T follicular helper cell (primary cell): ENCODE data around the gene YJU2.
"Not testable (repeated sequence)": the region's sequence is repeated elsewhere in the genome, so short reads cannot be mapped to it uniquely, and the experiment has no call there.

ENCODE experiments used
- DNase-seq: peaks from one replicate; pipeline ENCODE4 v3.0.0-alpha.2; 2020; ENCODE audit warnings: low read depth

The YJU2 gene

DNA sequence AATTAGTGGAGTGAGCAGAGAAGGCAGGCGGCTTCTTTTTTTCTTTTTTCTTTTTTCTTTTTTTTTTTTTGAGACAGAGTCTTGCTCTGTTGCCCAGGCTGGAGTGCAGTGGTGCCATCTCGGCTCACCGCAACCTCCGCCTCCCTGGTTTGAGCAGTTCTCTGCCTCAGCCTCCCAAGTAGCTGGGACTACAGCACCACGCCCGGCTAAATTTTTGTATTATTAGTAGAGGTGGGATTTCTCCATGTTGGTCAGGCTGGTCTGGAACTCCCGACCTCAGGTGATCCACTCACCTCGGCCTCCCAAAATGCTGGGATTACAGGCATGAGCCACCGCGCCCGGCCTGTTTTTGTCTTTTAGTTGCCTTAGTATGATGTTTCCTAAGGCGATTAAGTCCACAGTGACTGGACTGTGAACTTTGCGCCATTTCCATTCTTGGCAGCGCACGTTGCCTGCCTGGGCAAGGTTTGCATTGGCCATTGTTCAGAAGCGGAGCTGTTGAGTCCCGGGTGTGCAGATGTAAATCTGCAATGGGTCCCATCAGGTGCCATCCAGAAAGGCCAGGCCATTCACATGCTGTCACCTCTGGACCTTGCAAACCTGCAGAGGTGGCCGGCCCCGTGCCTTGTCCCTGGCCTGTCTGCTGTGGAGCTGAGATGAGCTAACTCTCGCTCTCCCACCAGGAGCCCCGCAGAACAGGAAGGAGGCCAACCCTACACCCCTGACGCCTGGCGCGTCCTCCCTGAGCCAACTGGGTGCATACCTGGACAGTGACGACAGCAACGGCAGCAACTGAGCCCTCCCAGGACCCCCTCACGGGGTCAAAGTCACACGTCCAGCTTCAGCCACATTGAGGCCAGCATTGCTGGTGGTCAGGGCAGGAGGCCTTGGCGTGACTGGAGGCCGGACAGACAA lies 21.3 kb downstream of the YJU2 start:
- no peak for DNase-seq

DNA sequence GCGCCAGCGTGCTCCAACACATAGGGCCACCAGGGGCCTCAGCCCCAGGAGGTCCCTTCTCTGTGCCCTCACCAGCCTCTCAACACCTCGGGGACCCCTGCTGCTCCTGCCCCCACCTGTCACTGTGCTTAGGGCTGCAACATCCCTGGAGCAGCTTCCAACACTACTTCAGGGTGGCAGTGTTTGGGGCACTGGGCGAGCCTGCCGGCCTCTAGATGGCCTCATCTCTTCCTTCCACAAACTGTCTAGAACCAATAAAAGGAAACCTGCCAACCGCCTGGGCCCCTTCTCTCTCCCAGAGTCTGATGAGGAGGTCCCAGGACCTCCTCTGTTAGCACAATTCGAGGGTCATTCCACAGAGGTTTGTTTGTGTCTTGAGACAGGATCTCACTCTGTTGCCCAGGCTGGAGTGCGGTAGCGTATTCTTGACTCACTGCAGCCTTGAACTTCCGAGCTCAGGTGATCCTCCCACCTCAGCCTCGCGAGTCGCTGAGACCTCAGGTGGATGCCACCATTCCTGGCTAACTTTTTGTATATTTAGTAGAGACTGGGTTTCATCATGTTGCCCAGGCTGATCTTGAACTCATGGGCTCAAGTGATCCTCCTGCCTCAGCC lies 22.0 kb downstream of the YJU2 start:
- no peak for DNase-seq

DNA sequence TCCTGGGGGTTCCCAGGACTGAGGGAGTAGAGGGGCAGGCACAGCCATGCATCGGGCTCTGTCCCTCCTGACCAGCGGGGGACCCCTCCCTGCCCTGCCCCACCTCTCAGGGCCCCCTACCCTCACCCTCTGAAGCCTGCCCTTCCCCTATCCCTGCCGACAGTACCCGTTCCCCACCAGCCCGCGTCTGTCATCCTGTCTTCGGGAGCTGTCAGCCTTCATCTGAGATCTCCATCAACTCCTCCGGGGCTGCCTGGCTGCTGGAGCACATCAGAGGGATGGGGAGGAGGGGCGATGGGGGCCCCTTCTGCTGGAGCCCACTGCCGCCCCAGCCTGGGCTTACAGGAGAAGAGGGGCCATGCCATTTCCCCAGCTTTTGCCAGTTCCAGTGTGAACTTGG lies 26.0 kb downstream of the YJU2 start:
- no peak for DNase-seq

DNA sequence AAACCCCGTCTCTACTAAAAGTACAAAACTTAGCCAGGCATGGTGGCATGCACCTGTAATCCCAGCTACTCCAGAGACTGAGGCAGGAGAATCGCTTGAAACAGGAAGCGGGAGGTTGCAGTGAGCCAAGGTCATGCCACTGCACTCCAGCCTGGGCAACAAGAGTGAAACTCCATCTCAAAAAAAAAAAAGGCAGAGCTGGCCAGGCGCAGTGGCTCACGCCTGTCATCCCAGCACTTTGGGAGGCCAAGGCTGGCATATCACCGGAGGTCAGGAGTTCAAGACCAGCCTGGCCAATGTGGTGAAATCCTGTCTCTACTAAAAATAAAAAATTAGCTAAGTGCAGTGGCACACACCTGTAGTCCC lies 27.4 kb downstream of the YJU2 start:
- DNase-seq, result not testable (repeated sequence)

DNA sequence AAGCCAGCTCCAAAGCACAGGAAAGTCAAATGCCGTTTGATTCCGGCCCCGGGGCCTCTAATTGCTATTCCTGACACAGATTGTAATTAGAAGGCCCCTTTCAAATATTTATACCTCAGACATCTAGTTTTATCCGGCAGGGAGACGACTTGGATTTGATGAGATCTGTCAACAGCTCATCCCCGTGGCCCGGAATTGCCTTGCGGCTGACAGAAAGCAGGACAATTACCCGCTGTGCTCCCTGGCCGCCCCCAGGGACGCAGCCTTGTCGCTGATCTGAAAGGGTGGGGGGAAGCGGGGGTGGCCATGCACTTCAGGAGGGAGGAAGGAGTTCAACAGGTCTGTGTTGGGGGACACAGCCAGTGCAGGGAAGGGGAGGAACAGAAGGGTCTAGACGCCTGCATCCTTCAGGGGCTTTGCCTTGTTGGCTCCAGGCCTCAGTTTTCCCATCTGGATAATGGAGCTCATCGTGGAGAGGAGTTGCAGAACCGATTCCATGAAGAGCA lies 30.4 kb downstream of the YJU2 start:
- no peak for DNase-seq

DNA sequence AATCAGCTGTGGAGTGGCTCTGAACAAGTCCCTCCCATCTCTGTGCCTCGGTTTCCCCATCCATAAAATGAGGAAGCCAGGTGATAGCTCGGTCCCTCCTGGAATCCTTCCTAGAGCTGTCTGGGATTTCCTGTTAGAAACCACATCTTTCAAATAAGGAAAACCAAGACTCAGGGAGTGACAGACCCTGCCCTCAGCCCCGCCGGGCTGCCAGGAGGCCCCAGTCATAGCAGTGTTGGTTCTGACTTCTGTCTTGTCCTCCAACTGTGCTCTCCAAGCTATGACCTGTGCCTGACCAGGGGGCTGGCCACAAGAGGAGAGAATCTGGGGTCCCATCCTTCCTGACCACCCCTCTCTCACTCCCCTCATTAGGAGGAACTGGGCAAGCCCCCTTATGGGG lies 31.1 kb downstream of the YJU2 start:
- no peak for DNase-seq

DNA sequence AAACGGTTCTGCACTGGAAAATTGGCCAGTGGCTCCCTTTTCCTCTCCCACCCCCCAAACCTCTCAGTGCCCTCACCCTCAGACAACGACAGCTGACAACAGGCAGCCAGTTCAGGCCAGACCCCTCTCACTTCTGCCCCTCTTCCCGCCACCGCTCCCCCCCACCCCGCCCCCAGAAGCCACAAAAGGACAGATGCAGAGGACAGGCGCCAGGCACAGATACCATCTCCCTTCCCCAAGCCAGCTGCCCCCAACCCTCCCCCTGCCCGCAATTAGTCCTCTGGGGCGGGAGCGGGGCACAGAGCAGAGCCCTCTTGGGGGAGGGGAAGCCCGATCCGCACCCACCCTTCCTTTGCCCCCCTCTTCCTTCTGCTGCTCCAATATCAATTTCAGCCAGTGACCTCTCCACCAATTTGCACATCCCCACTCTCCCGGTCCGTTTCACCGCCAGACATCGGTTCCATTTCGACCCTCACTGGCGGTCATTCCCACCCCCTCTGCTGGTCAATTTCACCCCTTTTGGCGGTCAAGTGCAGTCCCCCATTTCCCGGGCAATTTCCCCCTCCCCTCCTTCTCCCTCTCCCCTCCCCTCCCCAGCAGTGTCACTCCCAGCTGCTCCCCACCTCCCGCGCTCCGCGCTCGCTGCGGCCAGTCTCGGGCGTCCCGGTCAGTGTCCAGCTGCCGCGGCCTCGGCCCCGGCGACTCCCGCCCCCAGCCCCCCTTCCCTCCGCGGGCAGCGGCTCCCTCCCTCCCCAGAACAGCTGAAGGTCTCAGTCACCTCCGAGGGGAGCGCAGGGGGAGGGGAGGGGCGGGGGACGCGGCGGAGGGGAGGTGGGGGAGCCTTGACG lies 31.8 kb downstream of the YJU2 start, which contains the start of gene SHD:
Gene SHD, plus strand, starts transcription at position 848 of the 848 bp plus-strand sequence. CDS start 798 bp downstream, outside the sequence.
- DNase-seq, result no peak

DNA sequence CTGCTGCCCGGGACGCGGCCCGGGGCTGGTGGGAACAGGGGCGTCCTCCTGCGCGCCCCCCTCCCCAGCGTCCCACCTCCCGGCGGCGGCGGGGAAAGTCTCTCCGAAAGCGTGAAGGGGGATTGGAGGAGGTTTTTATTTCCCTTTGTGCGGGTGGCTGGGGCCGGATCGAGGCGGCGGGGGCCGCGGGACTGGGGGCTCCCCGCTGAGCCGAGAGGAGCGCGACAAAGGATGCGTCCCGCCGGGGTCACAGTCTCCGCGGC lies 32.3 kb downstream of the YJU2 start:
- no peak for DNase-seq

DNA sequence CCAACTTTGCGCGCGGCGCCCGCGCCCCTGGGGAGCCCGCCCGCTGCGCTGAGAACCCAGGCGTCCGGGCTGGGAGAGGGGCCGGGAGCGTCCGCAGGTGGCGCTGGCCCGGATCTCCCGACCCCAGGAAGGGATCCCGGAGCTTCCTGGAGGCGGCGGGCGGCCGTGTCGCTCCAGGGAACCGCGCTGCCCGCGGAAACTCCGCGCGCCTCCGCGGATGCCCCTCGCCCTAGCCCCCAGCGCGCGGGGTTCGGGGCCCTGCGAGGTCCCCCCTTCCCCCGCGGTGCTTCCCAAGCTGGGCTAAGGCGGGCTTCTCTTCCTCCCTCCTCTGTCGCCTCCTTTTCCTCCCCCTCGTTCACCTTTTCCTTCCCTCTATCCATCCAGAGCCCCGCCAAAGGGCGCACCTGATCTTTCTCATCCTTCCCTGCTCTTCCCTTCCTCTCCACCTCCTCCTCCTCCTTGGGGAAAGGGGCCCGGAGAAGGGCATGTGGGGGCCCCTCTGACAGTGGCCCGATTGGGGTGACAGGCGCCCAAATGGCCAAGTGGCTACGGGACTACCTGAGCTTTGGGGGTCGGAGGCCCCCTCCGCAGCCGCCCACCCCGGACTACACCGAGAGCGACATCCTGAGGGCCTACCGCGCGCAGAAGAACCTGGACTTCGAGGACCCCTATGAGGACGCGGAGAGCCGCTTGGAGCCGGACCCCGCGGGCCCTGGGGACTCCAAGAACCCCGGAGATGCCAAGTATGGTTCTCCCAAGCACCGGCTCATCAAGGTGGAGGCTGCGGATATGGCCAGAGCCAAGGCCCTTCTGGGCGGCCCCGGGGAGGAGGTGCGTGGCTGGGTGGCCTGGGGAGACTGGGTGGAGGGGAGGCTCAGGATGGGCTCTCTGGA lies 32.9 kb downstream of the YJU2 start:
- no peak for DNase-seq

DNA sequence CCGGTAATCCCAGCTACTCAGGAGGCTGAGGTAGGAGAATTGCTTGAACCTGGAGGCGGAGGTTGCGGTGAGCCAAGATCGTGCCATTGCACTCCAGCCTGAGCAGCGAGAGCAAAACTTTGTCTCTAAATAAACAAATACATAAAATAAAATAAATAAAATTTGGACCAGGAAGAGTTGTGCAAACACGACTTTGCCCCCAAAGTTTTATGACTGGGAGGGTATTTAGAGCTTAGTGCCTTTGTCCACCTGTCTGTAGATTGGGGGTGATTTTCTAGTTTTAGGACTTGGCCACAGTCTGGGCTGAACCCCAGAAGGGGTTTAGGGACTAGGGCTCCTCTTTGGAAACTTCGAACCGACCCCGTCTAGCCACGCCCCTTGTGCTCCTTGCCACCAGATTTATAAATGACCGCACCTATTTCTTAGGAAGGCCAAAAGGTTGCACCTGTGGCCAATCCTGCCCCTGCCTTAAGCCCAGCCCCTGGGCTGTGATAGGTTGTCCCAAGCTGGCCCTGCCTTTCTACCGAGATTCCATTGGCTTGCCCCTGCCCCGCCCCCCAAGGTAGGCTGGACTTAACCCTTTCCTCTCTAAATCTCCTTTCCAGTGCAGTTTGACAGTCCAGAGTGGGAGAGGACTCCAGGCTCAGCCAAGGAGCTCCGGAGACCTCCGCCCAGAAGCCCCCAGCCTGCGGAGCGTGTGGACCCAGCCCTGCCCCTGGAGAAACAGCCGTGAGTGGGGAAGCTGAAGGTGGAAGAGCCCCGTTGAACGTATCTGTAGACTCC lies 37.5 kb downstream of the YJU2 start:
- no peak for DNase-seq

DNA sequence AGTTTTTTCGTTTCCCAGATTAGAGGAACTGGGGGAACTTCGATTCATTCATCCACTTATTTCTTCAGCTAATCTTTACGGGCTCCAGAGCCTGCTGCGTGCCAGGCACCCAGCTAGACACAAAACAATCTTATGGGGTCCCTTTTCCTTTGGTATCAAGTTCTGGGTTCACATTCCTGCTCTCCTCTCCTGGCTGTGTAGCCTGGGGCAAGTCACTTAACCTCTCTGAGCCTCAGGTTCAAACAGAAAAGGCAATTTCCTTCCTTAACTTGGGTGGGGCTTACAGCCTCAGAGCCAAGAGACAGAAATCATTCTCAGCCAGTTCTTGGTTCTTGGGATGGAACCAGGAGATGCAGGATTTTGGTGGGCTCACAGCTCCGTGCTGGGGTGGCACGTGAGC lies 38.1 kb downstream of the YJU2 start:
- no peak for DNase-seq

DNA sequence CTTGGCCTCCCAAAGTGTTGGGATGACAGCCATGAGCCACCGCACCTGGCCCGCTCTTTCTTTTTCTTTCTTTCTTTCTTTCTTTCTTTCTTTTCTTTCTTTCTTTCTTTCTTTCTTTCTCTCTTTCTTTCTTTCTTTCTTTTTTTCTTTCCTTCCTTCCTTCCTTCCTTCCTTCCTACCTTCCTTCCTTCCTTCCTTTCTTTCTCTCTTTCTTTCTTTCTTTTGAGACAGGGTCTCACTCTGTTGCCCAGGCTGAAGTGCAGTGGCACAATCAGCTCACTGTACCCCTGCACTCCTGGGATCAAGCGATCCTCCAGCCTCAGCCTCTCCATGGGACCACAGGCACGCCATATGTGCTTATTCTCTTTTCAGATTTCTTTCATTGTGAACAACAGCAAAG lies 39.3 kb downstream of the YJU2 start:
- DNase-seq, result not testable (repeated sequence)

DNA sequence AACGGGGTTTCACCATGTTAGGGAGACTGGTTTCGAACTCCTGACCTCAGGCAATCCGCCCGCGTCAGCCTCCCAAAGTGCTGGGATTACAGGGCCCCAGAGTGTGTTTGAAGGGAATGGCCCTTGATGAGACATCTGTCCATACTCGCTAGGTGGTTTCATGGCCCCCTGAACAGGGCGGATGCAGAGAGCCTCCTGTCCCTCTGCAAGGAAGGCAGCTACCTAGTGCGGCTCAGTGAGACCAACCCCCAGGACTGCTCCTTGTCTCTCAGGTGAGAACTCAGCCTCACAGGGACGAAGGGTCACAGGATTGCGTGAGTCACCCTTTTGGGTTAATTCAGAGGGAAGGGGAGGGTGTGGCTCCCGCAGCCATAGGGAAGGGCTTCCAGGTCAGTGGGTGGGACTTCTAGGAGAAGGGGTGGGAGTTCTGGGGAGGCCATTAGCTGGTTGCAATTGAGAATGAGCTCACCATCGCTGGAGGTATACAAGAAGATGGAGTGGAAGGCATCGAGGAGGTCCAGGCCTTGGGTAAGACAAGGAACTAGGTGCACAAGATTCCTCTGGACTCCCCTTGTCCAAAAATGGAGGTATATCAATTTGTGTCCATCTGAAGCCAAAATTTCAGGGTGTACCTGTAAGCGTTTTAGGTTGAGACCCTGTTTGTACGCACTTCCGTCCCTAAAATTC lies 41.4 kb downstream of the YJU2 start:
- no peak for DNase-seq

DNA sequence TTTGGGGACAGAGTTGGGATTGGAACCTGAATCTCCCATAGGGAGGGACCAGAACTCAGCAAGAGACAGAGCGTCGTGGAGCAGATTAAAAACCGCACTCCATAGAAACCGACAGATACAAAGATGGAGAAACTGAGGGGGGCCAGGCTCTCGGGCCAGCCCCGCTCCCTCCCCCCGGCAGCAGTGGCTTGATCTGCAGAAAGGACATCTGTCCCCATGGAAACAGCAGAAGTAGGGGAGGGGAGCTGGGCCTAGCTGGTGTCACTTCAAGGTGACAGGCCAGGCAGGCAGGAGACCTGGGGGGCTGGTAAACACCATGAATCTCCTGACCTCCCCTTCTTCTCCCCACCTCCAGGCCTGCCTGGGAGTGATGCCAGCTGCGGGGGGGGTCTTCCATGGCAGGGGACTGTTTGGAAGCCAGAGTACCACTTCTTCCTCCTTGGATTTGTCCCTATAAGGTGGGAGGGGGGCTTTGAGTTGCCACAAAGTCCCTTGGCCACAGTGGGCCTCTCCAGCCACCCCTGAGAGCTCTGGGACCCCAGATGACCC lies 44.4 kb downstream of the YJU2 start:
- no peak for DNase-seq

DNA sequence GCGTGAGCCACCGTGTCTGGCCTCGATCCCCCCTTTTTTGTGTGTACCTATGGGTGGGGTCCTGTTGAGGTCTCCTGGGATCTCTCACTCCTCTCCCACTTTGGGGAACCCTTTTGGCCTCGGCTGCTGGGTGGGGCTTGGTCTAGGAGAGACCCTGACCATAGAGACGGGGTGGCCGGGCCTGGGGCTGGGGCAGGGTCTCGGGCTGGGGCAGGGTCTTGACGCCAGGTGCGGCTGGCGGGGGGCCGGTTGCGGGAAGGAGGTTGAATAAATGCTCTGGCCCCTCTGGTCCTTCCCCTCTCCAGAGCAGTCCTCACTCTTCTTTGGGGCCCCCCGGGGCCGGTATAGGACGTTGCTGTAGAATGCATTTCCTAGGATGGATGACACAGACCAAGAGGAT lies 45.6 kb downstream of the YJU2 start:
- no peak for DNase-seq

DNA sequence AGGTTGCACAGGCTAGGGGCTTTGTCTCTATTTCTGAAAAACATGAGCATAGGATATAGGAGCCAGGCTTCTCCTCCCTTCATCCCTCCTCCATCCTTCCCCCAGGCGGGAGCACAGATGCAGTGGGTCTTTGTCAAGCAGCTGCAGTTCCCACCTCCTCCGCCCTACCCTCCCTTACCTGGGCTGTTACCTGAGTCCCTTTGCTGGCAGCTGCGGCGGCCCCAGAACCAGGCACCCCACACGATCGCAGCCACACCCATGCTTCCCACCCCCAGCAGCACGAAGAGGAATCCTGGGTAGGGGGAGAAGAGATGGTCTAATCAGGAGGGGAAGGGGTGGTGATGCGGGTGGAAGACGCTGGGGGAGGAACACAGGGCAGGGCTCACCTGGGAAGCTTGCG lies 47.5 kb downstream of the YJU2 start:
- no peak for DNase-seq

DNA sequence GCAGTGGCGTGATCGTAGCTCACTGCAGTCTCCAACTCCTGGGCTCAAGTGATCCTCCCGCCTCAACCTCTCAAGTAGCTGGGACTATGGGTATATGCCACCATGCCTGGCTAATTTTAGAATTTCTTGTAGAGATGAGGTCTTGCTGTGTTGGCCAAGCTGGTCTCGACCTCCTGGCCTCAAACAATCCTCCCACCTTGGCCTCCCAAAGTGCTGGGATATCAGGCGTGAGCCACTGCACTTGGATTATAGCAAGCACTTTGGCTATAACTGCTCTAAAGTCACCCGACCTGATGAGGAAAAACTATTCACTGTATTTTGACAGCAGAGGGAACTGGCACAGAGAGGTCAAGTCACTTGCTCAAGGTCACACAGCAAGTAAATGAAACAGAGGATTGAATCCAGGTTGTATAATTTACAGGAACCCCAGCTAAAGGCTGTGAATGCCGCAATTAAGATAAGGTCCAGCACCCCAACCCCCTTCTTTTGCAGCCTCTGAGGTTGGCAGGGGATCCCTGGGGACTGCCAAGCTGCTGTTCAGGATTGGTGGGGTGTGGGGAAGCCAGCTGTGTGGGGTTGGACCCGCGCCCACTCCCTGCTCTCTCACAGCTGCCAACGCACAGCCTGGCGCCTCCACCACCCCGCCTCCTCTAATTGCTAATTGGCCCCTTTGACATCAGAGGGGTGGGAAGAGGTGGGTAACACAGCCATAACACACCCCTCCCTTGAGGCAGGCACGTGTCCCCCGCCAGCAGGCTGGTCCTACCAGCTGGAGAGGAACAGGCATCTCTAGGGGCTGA lies 49.3 kb downstream of the YJU2 start:
- no peak for DNase-seq

DNA sequence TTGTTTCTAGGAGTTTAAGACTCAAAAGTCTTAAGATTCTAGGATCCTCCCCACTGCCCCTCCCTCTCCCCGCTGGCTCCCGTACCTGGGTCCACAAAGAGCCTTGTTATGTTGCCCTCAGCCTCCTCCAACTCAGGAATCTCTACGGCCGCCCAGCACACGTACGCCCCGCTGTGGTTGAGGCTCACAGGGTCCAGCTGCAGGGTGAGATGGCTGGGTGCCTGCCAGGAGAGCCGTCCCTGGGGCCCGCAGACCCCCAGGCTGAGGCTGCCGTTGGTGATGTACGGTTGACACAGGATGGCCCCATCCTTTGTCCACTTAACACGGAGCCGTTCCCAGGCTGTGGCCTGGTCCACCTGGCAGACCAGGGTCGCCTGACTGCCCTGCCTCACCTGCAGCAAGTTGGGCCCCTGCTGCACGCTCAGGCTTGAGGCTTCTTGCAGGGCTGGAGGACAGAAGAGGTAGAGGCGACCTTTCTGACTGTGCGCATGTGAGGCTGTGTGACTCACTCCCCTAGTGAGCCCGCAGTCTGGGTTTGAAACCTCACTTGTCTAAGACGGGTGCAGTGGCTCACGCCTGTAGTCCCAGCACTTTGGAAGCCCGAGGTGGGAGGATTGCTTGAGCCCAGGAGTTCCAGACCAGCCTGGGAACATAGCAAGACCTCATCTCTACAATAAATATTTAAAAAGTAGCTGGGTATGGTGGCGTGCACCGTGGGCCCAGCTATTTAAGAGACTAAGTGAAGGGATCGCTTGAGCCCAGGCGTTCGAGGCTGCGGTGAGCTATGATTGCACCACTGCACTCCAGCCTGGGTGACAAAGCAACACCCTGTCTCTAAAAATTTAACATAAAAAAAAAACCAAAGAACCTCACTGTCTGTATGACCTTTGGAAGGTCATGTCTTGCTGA lies 51.3 kb downstream of the YJU2 start:
- DNase-seq, result no peak
